ENCODE results near the gene CCDC138.

- no peak for TF ChIP-seq CTCF (conservative IDR thresholded peaks at IDR 0.05; ENCODE audit: low read depth, low read length)
- no peak for TF ChIP-seq EZH2 (IDR thresholded peaks at IDR 0.05; ENCODE audit: low read length, unreplicated experiment)
- no peak for TF ChIP-seq EZH2phosphoT487 (IDR thresholded peaks at IDR 0.05; ENCODE audit: borderline replicate concordance, low read length)
Observed at GRCh38 chr2:108912629-108912902, 126.0 kb downstream of the CCDC138 start.
